ENCODE results near the gene ANAPC13.

DNA sequence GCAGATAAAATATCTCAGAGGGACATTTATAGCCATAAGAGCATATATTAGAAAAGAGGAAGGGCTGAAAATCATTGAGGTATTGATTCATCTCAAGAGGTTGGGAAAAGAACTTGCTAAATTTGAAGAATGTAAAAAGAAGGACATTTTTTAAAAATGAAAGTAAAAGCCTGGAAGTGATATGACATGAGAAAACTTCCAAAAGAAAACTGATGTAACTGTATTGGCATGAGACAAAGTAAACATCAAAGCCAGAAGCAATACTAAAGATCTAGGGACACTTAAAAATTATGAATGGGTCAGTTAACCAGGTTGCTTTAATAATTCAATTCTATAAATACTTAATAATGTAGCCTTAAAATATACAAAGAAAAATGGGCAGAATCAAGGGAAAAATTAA lies 32.0 kb upstream of the ANAPC13 start:
- no peak for TF ChIP-seq BHLHE40 (IDR thresholded peaks at IDR 0.05; ENCODE audit: borderline replicate concordance)
- TF ChIP-seq FOXA1 (IDR thresholded peaks at IDR 0.05) = no peak
- no peak for TF ChIP-seq SUZ12 (IDR thresholded peaks at IDR 0.05)
- no peak for TF ChIP-seq ZNF384 (IDR thresholded peaks at IDR 0.05)
- no peak for TF ChIP-seq ELF4 (IDR thresholded peaks at IDR 0.05)
- TF ChIP-seq SP1 (IDR thresholded peaks at IDR 0.05) = no peak
- TF ChIP-seq FOXM1 (IDR thresholded peaks at IDR 0.05; ENCODE audit: borderline replicate concordance) = no peak
- no peak for TF ChIP-seq TARDBP (IDR thresholded peaks at IDR 0.05)
